ENCODE data around the gene VAMP5. TPM values are rescaled to one million over a fixed set of nuclear protein-coding genes. Genes with fewer than 3 reads are reported as not detected.

The VAMP5 gene
- total and polyA plus RNA-seq, 2 experiments from 2014 or later, result 0.87 to 7.8 TPM

- Histone ChIP-seq H3K27ac (ENCODE audit: low read depth) (no peak overlapping the region), H3F3A (replicated peaks; ENCODE audit: low read depth) (peaks cover 3% of the 10 kb centered on the region; the same call in 1 of the 2 replicates), H3K79me2 (replicated peaks; ENCODE audit: insufficient read depth) (peaks cover 22% of the 10 kb centered on the region), H3K4me2 (no peak overlapping the region), H3K9me2 (ENCODE audit: insufficient read depth) (no peaks in the 10 kb centered on the region), H3K36me3 (ENCODE audit: insufficient read depth) (peaks cover 35% of the 10 kb centered on the region), H3K4me1 (ENCODE audit: insufficient read depth) (0 out of 2 replicates have a peak, but pooled peaks cover 2% of the 10 kb centered on the region), H2AFZ (no peak overlapping the region), H3K4me3 (no peak overlapping the region), H4K20me1 (replicated peaks; ENCODE audit: insufficient read depth) (peaks cover 9% of the 10 kb centered on the region; the same call in 1 of the 2 replicates), H3K27me3 (ENCODE audit: insufficient read depth) (no peaks in the 10 kb centered on the region)
- peaks cover 3% of the 10 kb centered on the region; the same call in 2 of the 3 replicates for H3K4me1 Mint-ChIP-seq
- H3K9me3 Mint-ChIP-seq, result no peaks in the 10 kb centered on the region
- H3K36me3 Mint-ChIP-seq (ENCODE audit: low read depth), result peaks cover 57% of the 10 kb centered on the region
- H3K27me3 Mint-ChIP-seq (ENCODE audit: insufficient read depth, low read depth, poor library complexity), result peaks cover 1% of the 10 kb centered on the region
- no peak for TF ChIP-seq ZNF331 (CRISPR knock-in tag; IDR thresholded peaks at IDR 0.05; ENCODE audit: low read depth)
- no peak for TF ChIP-seq STAT1 (IDR thresholded peaks at IDR 0.05; ENCODE audit: unreplicated experiment)
- TF ChIP-seq CREB1 (CRISPR knock-in tag; IDR thresholded peaks at IDR 0.05; ENCODE audit: low read depth), result no peak
- TF ChIP-seq ETS1 (IDR thresholded peaks at IDR 0.05), result no peak
- TF ChIP-seq EZH2 (IDR thresholded peaks at IDR 0.05; ENCODE audit: low read depth, unreplicated experiment), result no peak
- no peak for TF ChIP-seq CTCF (conservative IDR thresholded peaks at IDR 0.05; ENCODE audit: low read depth in 2 of 2)
- TF ChIP-seq EZH2phosphoT487 (IDR thresholded peaks at IDR 0.05; ENCODE audit: unreplicated experiment), result no peak
- TF ChIP-seq JUNB (IDR thresholded peaks at IDR 0.05; ENCODE audit: unreplicated experiment), result no peak
- TF ChIP-seq, protein P1, sequence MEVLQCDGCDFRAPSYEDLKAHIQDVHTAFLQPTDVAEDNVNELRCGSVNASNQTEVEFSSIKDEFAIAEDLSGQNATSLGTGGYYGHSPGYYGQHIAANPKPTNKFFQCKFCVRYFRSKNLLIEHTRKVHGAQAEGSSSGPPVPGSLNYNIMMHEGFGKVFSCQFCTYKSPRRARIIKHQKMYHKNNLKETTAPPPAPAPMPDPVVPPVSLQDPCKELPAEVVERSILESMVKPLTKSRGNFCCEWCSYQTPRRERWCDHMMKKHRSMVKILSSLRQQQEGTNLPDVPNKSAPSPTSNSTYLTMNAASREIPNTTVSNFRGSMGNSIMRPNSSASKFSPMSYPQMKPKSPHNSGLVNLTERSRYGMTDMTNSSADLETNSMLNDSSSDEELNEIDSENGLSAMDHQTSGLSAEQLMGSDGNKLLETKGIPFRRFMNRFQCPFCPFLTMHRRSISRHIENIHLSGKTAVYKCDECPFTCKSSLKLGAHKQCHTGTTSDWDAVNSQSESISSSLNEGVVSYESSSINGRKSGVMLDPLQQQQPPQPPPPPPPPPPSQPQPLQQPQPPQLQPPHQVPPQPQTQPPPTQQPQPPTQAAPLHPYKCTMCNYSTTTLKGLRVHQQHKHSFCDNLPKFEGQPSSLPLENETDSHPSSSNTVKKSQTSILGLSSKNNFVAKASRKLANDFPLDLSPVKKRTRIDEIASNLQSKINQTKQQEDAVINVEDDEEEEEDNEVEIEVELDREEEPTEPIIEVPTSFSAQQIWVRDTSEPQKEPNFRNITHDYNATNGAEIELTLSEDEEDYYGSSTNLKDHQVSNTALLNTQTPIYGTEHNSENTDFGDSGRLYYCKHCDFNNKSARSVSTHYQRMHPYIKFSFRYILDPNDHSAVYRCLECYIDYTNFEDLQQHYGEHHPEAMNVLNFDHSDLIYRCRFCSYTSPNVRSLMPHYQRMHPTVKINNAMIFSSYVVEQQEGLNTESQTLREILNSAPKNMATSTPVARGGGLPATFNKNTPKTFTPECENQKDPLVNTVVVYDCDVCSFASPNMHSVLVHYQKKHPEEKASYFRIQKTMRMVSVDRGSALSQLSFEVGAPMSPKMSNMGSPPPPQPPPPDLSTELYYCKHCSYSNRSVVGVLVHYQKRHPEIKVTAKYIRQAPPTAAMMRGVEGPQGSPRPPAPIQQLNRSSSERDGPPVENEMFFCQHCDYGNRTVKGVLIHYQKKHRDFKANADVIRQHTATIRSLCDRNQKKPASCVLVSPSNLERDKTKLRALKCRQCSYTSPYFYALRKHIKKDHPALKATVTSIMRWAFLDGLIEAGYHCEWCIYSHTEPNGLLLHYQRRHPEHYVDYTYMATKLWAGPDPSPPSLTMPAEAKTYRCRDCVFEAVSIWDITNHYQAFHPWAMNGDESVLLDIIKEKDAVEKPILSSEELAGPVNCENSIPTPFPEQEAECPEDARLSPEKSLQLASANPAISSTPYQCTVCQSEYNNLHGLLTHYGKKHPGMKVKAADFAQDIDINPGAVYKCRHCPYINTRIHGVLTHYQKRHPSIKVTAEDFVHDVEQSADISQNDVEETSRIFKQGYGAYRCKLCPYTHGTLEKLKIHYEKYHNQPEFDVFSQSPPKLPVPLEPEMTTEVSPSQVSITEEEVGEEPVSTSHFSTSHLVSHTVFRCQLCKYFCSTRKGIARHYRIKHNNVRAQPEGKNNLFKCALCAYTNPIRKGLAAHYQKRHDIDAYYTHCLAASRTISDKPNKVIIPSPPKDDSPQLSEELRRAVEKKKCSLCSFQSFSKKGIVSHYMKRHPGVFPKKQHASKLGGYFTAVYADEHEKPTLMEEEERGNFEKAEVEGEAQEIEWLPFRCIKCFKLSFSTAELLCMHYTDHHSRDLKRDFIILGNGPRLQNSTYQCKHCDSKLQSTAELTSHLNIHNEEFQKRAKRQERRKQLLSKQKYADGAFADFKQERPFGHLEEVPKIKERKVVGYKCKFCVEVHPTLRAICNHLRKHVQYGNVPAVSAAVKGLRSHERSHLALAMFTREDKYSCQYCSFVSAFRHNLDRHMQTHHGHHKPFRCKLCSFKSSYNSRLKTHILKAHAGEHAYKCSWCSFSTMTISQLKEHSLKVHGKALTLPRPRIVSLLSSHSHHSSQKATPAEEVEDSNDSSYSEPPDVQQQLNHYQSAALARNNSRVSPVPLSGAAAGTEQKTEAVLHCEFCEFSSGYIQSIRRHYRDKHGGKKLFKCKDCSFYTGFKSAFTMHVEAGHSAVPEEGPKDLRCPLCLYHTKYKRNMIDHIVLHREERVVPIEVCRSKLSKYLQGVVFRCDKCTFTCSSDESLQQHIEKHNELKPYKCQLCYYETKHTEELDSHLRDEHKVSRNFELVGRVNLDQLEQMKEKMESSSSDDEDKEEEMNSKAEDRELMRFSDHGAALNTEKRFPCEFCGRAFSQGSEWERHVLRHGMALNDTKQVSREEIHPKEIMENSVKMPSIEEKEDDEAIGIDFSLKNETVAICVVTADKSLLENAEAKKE (CRISPR knock-in tag; IDR thresholded peaks at IDR 0.05), result no peak
- no peak for TF ChIP-seq POLR2AphosphoS5 (IDR thresholded peaks at IDR 0.05; ENCODE audit: low read depth)
- TF ChIP-seq NANOG (IDR thresholded peaks at IDR 0.05; ENCODE audit: borderline replicate concordance), result no peak
- TF ChIP-seq ZNF114 (CRISPR knock-in tag; IDR thresholded peaks at IDR 0.05), result no peak
- TF ChIP-seq, protein P2, sequence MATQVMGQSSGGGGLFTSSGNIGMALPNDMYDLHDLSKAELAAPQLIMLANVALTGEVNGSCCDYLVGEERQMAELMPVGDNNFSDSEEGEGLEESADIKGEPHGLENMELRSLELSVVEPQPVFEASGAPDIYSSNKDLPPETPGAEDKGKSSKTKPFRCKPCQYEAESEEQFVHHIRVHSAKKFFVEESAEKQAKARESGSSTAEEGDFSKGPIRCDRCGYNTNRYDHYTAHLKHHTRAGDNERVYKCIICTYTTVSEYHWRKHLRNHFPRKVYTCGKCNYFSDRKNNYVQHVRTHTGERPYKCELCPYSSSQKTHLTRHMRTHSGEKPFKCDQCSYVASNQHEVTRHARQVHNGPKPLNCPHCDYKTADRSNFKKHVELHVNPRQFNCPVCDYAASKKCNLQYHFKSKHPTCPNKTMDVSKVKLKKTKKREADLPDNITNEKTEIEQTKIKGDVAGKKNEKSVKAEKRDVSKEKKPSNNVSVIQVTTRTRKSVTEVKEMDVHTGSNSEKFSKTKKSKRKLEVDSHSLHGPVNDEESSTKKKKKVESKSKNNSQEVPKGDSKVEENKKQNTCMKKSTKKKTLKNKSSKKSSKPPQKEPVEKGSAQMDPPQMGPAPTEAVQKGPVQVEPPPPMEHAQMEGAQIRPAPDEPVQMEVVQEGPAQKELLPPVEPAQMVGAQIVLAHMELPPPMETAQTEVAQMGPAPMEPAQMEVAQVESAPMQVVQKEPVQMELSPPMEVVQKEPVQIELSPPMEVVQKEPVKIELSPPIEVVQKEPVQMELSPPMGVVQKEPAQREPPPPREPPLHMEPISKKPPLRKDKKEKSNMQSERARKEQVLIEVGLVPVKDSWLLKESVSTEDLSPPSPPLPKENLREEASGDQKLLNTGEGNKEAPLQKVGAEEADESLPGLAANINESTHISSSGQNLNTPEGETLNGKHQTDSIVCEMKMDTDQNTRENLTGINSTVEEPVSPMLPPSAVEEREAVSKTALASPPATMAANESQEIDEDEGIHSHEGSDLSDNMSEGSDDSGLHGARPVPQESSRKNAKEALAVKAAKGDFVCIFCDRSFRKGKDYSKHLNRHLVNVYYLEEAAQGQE (IDR thresholded peaks at IDR 0.05; ENCODE audit: unreplicated experiment), result no peak
- no peak for ATAC-seq
- no peak overlapping the region for H3K4me3 Mint-ChIP-seq
- DNase-seq (ENCODE audit: low spot score), result no peak
- no peak overlapping the region for H3K27ac Mint-ChIP-seq
These were observed 29.1 kb upstream of the VAMP5 start for GRCh38 chr2:85554980-85555612.

All from GM23338 (cell line).